Measurements from ENCODE around the gene CASP7. TPM values are rescaled to one million over a fixed set of nuclear protein-coding genes. Genes with fewer than 3 reads are reported as not detected.
"Not testable (repeated sequence)": the region's sequence is repeated elsewhere in the genome, so short reads cannot be mapped to it uniquely, and the experiment has no call there.

Gene CASP7
- total RNA-seq, 1 donor from 2014 or later, result 11.8 TPM

GRCh38 chr10:113770346-113770745, 90.6 kb downstream of the CASP7 start:
- H3K36me3 Mint-ChIP-seq, result no peaks in the 10 kb centered on the region
- peaks cover 51% of the 10 kb centered on the region for H3K27me3 Mint-ChIP-seq (ENCODE audit: low read depth)

GRCh38 chr10:113771131-113771530, 91.4 kb downstream of the CASP7 start:
- not testable (repeated sequence) for H3K4me3 Mint-ChIP-seq; H3K27ac Mint-ChIP-seq; H3K36me3 Mint-ChIP-seq; H3K9me3 Mint-ChIP-seq; H3K4me1 Mint-ChIP-seq; DNase-seq (ENCODE audit: low spot score in 2 of 2, unreplicated experiment in 2 of 2)
- peaks cover 47% of the 10 kb centered on the region for H3K27me3 Mint-ChIP-seq (ENCODE audit: low read depth)

More at GRCh38 chr10:113770346-113770745, 90.6 kb downstream of the CASP7 start:
- Mint-ChIP-seq H3K9me3 (no peaks in the 10 kb centered on the region), H3K4me1 (no peaks in the 10 kb centered on the region), H3K4me3 (no peak overlapping the region), H3K27ac (no peak overlapping the region)
- no peak for DNase-seq (ENCODE audit: low spot score in 2 of 2, unreplicated experiment in 2 of 2)
- TF ChIP-seq CTCF (IDR thresholded peaks at IDR 0.05; ENCODE audit: unreplicated experiment), result no peak

GRCh38 chr10:113775686-113776294, 96.1 kb downstream of the CASP7 start:
- no peak for DNase-seq (ENCODE audit: low spot score in 2 of 2, unreplicated experiment in 2 of 2)
- Mint-ChIP-seq H3K36me3 (no peaks in the 10 kb centered on the region), H3K4me3 (no peak overlapping the region), H3K27me3 (ENCODE audit: low read depth) (peaks cover 34% of the 10 kb centered on the region), H3K27ac (no peak overlapping the region), H3K4me1 (no peaks in the 10 kb centered on the region), H3K9me3 (no peaks in the 10 kb centered on the region)
- TF ChIP-seq CTCF (IDR thresholded peaks at IDR 0.05; ENCODE audit: unreplicated experiment), result no peak

- H3K4me1 Mint-ChIP-seq, result no peaks in the 10 kb centered on the region
- peaks cover 32% of the 10 kb centered on the region for H3K27me3 Mint-ChIP-seq (ENCODE audit: low read depth)
- DNase-seq (ENCODE audit: low spot score in 2 of 2, unreplicated experiment in 2 of 2), result no peak
- H3K36me3 Mint-ChIP-seq, result no peaks in the 10 kb centered on the region
- no peak overlapping the region for H3K4me3 Mint-ChIP-seq
- no peak for TF ChIP-seq CTCF (IDR thresholded peaks at IDR 0.05; ENCODE audit: unreplicated experiment)
- no peak overlapping the region for H3K27ac Mint-ChIP-seq
- H3K9me3 Mint-ChIP-seq, result no peaks in the 10 kb centered on the region
Observed at GRCh38 chr10:113776553-113776952, 96.8 kb downstream of the CASP7 start.

Small RNA genes lying within 50 kb of the gene (microRNA-seq; reads per million reads assigned to microRNA genes)
- gene MIR4483, result not detected

Other genes starting within 250 kb of the CASP7 start
- 0.13 TPM in 1 of 3 replicates, not detected in the others for gene HABP2, start 126.9 kb upstream of the CASP7 start, total RNA-seq
- not detected in 3 replicates for gene NRAP, start 15.9 kb upstream of the CASP7 start, total RNA-seq
- not detected in 3 replicates for gene PLEKHS1, start 71.8 kb downstream of the CASP7 start, total RNA-seq
- 6.4 to 6.7 TPM (median 6.4 TPM) in 3 replicates for gene DCLRE1A, start 174.2 kb downstream of the CASP7 start, total RNA-seq
- gene NHLRC2, start 174.7 kb downstream of the CASP7 start, total RNA-seq, result 39.9 to 42.7 TPM (median 42.2 TPM) in 3 replicates

Measured in mesothelial cell of epicardium (in vitro differentiated cells).